Vagina (tissue), 2 donors: ENCODE results near the gene MYO9A.

ENCODE experiments used
- POLR2A ChIP-seq, 2 donors: fragments of 450-650 bp; IDR thresholded peaks; one replicate each; pipeline ENCODE4 v1.6.1; 2017; ENCODE audit warnings: antibody characterized with exemption in 2 of 2, mild to moderate bottlenecking in 2 of 2, moderate library complexity in 2 of 2
- POLR2AphosphoS5 ChIP-seq, 2 donors: sonication (generic); formaldehyde crosslinking; IDR thresholded peaks; one replicate each; pipeline ENCODE4 v1.9.0; 2017; ENCODE audit warnings: antibody characterized with exemption in 2 of 2, mild to moderate bottlenecking in 2 of 2, low read depth in 1 of 2; ENCODE audit not compliant: insufficient read depth in 1 of 2
- TF ChIP-seq, protein P1 (sequence below), 3 experiments: fragments of 450-650 bp in 2 of 3; fragments of 200-600 bp in 1 of 3; sonication (generic) in 1 of 3; IDR thresholded peaks; one replicate each; pipeline ENCODE4 v1.5.1; 2017 to 2019; ENCODE audit warnings: antibody characterized with exemption in 3 of 3, mild to moderate bottlenecking in 2 of 3, moderate library complexity in 2 of 3

DNA sequence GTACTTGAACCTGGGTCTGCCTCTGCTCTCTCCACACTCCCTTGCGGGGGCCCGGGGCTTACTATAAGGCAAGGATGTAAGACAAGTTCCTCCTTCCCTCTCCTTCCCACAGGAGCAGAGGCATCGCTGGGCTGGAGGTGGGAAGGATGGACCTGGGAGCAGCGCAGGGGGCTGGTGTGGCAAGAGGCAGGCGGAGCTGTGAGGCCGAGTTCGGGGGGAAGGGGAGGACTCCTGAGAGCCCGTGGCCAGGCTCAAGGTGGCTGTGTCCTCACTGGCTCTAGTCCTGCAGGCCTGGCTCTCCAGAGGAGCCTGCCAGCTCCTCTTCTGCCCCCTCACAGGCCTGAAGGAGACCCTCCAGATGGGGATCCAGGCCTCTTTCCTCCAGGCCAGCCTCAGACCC lies 308.6 kb downstream of the MYO9A start:
- TF ChIP-seq, protein P1, sequence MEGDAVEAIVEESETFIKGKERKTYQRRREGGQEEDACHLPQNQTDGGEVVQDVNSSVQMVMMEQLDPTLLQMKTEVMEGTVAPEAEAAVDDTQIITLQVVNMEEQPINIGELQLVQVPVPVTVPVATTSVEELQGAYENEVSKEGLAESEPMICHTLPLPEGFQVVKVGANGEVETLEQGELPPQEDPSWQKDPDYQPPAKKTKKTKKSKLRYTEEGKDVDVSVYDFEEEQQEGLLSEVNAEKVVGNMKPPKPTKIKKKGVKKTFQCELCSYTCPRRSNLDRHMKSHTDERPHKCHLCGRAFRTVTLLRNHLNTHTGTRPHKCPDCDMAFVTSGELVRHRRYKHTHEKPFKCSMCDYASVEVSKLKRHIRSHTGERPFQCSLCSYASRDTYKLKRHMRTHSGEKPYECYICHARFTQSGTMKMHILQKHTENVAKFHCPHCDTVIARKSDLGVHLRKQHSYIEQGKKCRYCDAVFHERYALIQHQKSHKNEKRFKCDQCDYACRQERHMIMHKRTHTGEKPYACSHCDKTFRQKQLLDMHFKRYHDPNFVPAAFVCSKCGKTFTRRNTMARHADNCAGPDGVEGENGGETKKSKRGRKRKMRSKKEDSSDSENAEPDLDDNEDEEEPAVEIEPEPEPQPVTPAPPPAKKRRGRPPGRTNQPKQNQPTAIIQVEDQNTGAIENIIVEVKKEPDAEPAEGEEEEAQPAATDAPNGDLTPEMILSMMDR (IDR thresholded peaks at IDR 0.05): no peak
- no peak for TF ChIP-seq POLR2A (IDR thresholded peaks at IDR 0.05)
- no peak for TF ChIP-seq POLR2AphosphoS5 (IDR thresholded peaks at IDR 0.05; ENCODE audit: insufficient read depth in 1 of 2, low read depth in 1 of 2)
